Adipocyte (in vitro differentiated cells): ENCODE data around the gene SNTG2.
A peak's percentile ranks its signal among the peaks of the same experiment; 100 is the strongest.

Experiments used
- DNase-seq: peaks from one replicate; pipeline ENCODE4 v3.0.0-alpha.2; 2015; ENCODE audit warnings: low read depth
- H3K27me3 ChIP-seq: replicated peaks from 2 replicates; pipeline ENCODE4 v1.7.0; 2013; ENCODE audit warnings: mild to moderate bottlenecking, low read length, moderate library complexity; ENCODE audit not compliant: control insufficient read depth, insufficient read depth
- H3K36me3 ChIP-seq: 2 replicates; pipeline ENCODE4 v1.7.0; 2013; ENCODE audit warnings: low read length, mild to moderate bottlenecking, moderate library complexity; ENCODE audit not compliant: control insufficient read depth, insufficient read depth, severe bottlenecking
- H3K4me1 ChIP-seq: 2 replicates; pipeline ENCODE4 v1.7.0; 2013; ENCODE audit warnings: mild to moderate bottlenecking, low read length, moderate library complexity; ENCODE audit not compliant: control insufficient read depth, insufficient read depth
- H3K4me3 ChIP-seq: 2 replicates; pipeline ENCODE4 v1.7.0; 2013; ENCODE audit warnings: mild to moderate bottlenecking, low read length, moderate library complexity
- H3K9ac ChIP-seq: 2 replicates; pipeline ENCODE4 v1.7.0; 2013; ENCODE audit warnings: mild to moderate bottlenecking, low read length, moderate library complexity
- H3K9me3 ChIP-seq: 2 replicates; pipeline ENCODE4 v1.7.0; 2013; ENCODE audit warnings: mild to moderate bottlenecking, low read length, moderate library complexity; ENCODE audit not compliant: control insufficient read depth

The SNTG2 gene

DNA sequence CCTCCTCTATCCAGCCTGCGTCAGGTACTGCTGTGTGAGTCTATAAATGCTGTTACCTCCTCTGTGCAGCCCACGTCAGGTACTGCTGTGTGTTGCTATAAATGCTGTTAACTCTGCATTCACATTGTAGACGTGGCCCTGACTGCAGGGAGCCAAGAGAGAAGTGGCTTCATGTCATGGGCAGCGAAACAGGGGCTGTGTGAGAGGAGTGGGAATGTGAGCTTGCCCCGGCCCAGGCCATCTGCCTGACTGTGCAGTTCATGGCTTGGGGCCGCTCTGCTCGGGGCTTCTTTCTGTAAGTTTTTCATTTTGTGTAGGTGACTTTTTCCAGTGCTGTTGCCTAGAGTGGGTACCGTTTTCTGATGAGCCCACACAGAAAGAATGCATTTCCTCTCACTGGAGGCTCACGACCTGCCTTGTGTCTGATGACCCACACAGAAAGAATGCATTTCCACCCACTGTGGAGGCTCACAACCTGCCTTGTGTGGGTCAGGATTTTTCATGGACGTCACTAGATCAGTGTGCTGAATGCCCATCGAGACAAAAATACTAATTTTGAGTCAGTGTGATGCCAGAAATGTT is 104.5 kb downstream of the SNTG2 start:
- DNase-seq = peak; percentile 79
- Histone ChIP-seq H3K36me3 (no peaks in the 10 kb centered on the region), H3K4me3 (no peak overlapping the region)

DNA sequence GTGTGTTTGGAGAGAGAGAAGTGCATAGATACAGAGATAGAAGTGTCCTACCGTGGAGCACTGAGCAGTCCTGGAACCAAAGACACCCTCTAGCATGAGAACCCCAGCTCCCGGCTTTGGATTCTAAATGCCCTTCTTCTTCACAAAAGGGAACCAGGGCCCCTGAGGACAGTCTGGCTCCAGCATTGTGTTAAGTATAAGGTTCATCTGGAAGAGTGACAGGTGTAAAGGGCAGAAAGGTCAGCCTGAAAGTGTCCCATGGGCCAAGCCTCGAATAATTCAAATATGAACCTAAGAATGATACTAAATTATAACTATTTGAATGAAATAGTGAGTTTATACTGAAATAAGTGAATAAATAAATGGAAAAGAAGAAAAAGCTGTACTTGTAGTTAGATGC is 109.7 kb downstream of the SNTG2 start:
- H3K4me3 ChIP-seq = no peak overlapping the region

More for the DNA sequence above, 104.5 kb downstream of the SNTG2 start:
- no peaks in the 10 kb centered on the region for H3K27me3 ChIP-seq
- H3K9ac ChIP-seq = no peak overlapping the region
- H3K9me3 ChIP-seq = no peaks in the 10 kb centered on the region
- H3K4me1 ChIP-seq = peaks cover 12% of the 10 kb centered on the region

DNA sequence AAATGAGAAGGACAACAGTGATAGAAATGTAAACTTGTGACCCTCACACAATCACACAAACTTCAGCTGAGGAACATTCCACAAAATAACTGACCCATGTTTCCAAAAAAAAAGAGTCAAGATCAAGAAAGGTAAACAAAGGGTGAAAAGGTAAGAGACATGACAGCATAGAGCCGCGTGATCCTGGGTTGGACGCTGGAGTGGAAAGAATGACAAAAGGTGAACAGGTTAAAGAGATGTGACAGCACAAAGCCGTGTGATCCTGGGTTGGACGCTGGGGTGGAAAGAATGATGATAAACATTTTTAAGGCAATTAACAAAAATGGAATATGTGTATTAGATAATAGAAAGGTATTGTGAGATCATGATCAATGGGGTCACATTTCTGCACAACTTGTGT is 110.3 kb downstream of the SNTG2 start:
- Histone ChIP-seq H3K4me3 (no peak overlapping the region), H3K4me1 (no peaks in the 10 kb centered on the region), H3K27me3 (peaks cover 4% of the 10 kb centered on the region), H3K9ac (no peak overlapping the region), H3K9me3 (peaks cover 3% of the 10 kb centered on the region), H3K36me3 (no peaks in the 10 kb centered on the region)
- DNase-seq = no peak

More for the DNA sequence above, 109.7 kb downstream of the SNTG2 start:
- Histone ChIP-seq H3K36me3 (no peaks in the 10 kb centered on the region), H3K9ac (no peak overlapping the region), H3K4me1 (no peaks in the 10 kb centered on the region), H3K9me3 (peaks cover 3% of the 10 kb centered on the region), H3K27me3 (peaks cover 4% of the 10 kb centered on the region)
- DNase-seq = no peak

DNA sequence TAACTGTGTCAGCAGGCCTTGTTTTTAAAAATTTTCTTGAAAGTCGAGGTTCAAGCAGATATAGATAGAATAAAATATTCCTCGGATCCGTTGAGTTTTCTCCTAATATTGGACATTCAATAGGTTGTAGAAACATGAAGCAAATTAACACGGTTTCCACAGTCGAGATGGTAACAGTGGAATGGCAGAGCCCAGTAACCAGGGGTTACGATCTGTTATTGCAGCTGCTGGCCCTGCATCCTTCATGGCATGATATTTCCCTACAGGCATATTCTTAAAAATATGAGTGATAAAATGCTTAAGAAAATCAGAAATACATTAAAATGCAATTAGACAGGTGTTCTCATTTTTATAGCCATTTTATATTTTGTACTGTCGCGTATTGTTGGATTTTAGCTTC is 117.6 kb downstream of the SNTG2 start:
- Histone ChIP-seq H3K4me3 (no peak overlapping the region), H3K9ac (no peak overlapping the region), H3K4me1 (no peaks in the 10 kb centered on the region), H3K36me3 (no peaks in the 10 kb centered on the region), H3K9me3 (peaks cover 9% of the 10 kb centered on the region), H3K27me3 (peaks cover 4% of the 10 kb centered on the region)
- no peak for DNase-seq

DNA sequence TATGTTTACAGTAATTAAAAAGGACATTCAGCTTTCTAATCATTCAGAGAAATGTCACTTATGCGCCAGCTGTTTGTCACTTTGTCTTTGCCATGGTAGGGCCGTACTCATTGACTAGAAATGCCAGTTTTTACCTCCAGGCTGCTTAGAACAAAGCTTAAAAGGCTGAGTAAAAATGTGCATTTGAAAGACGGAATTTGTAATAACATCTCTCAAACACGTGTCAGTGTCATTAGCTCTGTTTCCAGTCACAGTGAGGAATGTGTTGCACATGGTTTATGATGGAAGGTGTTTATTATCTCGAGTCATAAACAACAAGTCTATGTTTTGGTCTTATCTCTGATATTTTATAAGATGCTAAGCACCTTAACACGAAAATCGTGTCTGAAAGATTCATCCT is 118.2 kb downstream of the SNTG2 start:
- no peaks in the 10 kb centered on the region for H3K36me3 ChIP-seq
- DNase-seq = no peak
- no peak overlapping the region for H3K9ac ChIP-seq
- peaks cover 9% of the 10 kb centered on the region for H3K9me3 ChIP-seq
- no peak overlapping the region for H3K4me3 ChIP-seq
- H3K4me1 ChIP-seq = no peaks in the 10 kb centered on the region
- peaks cover 4% of the 10 kb centered on the region for H3K27me3 ChIP-seq

DNA sequence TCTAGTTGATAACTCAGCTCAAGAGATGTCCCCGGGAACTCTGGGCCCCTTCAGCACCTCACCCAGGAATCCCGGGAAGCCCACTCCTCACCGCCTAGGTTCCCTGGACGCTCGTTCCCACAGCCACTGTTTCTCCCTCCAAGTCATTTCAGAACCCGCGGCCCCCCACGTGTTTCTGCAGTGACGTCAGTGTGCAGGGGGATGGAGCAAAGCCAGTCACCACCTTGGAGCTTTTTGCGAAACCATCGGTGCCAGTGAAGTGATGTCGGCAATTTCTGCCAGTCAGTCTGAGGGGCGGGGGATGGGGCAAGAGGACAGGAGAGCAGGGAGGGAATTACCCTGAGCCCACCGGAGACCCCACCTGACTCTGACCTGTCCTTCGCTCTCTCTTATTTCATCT is 119.2 kb downstream of the SNTG2 start:
- H3K4me3 ChIP-seq = no peak overlapping the region
- H3K27me3 ChIP-seq = peaks cover 2% of the 10 kb centered on the region
- no peak overlapping the region for H3K9ac ChIP-seq
- peaks cover 6% of the 10 kb centered on the region for H3K9me3 ChIP-seq
- DNase-seq = no peak
- no peaks in the 10 kb centered on the region for H3K4me1 ChIP-seq
- H3K36me3 ChIP-seq = no peaks in the 10 kb centered on the region

DNA sequence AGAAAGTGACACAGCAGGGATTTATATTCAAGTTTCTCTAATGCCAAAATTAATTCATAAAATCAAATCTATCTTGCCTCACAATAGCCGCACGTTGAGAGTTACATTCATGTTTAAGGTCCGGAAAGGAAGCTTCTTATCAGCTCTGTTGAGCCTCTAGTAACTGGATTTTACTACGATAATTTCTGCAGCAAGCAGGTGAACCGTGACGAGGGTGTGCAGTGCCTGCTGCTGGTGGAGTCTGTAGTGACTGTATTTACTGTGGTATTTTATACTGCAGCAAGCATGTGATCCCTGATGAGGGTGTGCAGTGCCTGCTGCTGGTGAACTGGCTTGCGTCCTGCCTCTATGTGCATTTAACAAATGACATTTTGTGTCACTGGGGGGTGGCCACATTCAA is 120.0 kb downstream of the SNTG2 start:
- no peak overlapping the region for H3K9ac ChIP-seq
- peaks cover 6% of the 10 kb centered on the region for H3K9me3 ChIP-seq
- DNase-seq = no peak
- no peaks in the 10 kb centered on the region for H3K36me3 ChIP-seq
- no peak overlapping the region for H3K4me3 ChIP-seq
- H3K27me3 ChIP-seq = peaks cover 6% of the 10 kb centered on the region
- H3K4me1 ChIP-seq = no peaks in the 10 kb centered on the region

DNA sequence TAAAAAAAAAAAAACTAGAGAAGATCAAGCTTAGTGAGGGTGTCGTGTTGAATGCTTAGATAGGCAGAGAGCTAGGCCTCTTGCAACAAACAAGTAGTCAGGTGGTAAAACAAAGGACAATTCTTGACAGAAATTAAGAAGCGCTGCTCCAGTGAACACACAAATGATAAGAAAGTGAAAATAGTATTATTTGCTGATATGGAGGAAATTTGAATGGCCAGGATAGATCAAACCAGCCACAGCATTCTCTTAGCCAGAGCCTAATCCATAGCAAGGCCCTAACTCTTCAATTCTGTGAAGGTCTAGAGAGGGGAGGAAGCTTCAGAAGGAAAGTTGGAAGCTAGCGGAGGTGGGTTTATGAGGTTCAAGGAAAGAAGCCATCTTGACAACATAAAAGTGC is 121.0 kb downstream of the SNTG2 start:
- H3K27me3 ChIP-seq = peaks cover 6% of the 10 kb centered on the region
- H3K4me3 ChIP-seq = no peak overlapping the region
- no peak overlapping the region for H3K9ac ChIP-seq
- no peaks in the 10 kb centered on the region for H3K36me3 ChIP-seq
- H3K4me1 ChIP-seq = no peaks in the 10 kb centered on the region
- peaks cover 9% of the 10 kb centered on the region for H3K9me3 ChIP-seq
- no peak for DNase-seq

DNA sequence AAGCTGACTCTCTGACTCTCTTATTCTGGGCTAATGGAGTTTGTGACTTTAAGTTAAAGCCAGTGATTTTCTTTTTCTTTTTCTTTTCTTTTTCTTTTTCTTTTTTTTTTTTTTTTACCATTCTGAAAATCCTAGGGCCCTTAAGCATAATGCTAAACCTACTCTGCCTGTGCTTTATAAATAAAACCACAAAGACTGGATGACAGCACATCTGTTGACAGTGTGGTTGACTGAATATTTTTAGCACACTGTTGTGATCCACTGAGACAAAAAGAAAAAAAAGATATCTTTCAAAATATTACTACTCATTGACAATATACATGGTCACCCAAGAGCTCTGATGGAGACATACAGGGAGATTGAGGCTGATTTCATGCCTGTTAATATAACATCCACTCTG is 121.6 kb downstream of the SNTG2 start:
- no peak for DNase-seq
- no peaks in the 10 kb centered on the region for H3K4me1 ChIP-seq
- H3K9me3 ChIP-seq = peaks cover 9% of the 10 kb centered on the region
- H3K4me3 ChIP-seq = no peak overlapping the region
- peaks cover 6% of the 10 kb centered on the region for H3K27me3 ChIP-seq
- no peaks in the 10 kb centered on the region for H3K36me3 ChIP-seq
- H3K9ac ChIP-seq = no peak overlapping the region

DNA sequence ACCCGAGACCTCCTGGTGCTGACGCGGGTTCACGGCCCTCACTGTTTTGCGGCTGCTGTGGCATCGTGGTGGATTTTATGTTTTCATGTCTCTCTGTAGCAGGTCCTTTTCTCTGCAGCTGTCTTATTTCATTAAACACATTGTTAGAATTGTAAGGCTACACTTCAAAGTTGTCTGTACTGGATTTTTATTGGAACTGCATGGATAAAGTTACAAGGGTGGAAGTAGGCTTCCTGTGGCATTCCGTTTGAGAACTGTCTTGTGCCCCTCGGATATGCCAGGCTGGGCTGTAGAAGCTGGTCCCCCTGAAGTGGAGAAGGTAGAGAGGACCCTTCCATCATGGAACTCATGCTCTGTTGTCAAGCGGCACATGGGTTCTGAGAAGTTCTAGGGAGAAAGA is 127.3 kb downstream of the SNTG2 start:
- H3K27me3 ChIP-seq = peaks cover 36% of the 10 kb centered on the region
- H3K4me1 ChIP-seq = no peaks in the 10 kb centered on the region
- H3K4me3 ChIP-seq = no peak overlapping the region
- no peak for DNase-seq
- H3K9me3 ChIP-seq = peaks cover 3% of the 10 kb centered on the region
- H3K36me3 ChIP-seq = no peaks in the 10 kb centered on the region
- no peak overlapping the region for H3K9ac ChIP-seq

DNA sequence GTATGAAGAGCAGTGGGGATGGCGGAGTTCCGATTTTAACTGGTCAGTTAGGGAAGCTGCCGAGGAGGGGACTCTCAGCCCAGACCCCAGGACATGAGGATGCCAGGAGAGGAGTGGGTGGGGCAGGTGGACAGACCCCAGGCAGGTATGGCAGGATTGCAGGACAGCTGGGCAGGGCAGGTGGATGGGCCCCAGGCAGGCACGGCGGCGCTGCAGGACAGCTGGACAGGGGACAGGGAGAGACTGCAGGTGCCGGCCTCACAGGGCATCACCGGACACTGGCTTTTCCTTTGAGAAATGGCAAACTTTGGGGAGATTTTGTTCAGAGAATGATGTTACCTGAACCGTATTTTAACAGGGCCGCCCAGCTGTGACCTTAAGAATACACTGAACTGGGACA is 127.7 kb downstream of the SNTG2 start:
- H3K27me3 ChIP-seq = peaks cover 36% of the 10 kb centered on the region
- H3K4me1 ChIP-seq = no peaks in the 10 kb centered on the region
- DNase-seq = no peak
- no peak overlapping the region for H3K9ac ChIP-seq
- no peaks in the 10 kb centered on the region for H3K36me3 ChIP-seq
- peaks cover 3% of the 10 kb centered on the region for H3K9me3 ChIP-seq
- no peak overlapping the region for H3K4me3 ChIP-seq
